NOMO-1 treated with DMSO at 0.1 percent for 48 hours (cell line): ENCODE data around the gene KRT81.
"Not testable (repeated sequence)": the region's sequence is repeated elsewhere in the genome, so short reads cannot be mapped to it uniquely, and the experiment has no call there.

Source experiments
- DNase-seq: peaks from one replicate; lab custom pipeline; 2025; ENCODE audit not compliant: unreplicated experiment; lab: John Stamatoyannopoulos, UW

The KRT81 gene

GRCh38 chr12:52255926-52256583 lies 35.3 kb downstream of the KRT81 start:
- DNase-seq: no peak

- DNase-seq: no peak
Observed at GRCh38 chr12:52254965-52255751, 36.2 kb downstream of the KRT81 start.

- DNase-seq: no peak
Observed at GRCh38 chr12:52254180-52254964, 37.0 kb downstream of the KRT81 start.

- no peak for DNase-seq
Observed at GRCh38 chr12:52253391-52254179, 37.7 kb downstream of the KRT81 start.

GRCh38 chr12:52252728-52253343 lies 38.5 kb downstream of the KRT81 start:
- DNase-seq: no peak

DNA sequence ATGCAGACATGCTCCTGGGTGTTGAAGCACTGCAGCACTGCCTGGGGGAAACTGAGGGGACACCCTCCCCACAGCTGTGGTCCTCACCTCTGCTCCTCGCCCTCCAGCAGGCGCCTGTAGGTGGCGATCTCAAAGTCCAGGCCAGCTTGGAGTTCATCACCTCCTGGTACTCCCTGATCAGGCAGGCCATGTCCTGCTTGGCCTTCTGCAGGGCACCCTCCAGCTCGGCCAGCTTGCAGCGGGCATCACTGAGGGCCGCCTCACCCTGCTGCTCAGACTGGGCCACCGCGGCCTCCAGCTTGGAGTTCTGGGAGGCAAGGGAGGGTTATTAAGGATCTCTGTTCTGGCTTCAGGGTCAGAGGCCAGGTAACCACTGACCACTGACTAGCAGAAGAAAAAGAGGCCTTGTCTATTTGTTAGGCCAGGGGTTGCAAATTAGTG lies 39.1 kb downstream of the KRT81 start:
- DNase-seq: not testable (repeated sequence)

- no peak for DNase-seq
Observed at GRCh38 chr12:52251367-52252051, 39.8 kb downstream of the KRT81 start.

- no peak for DNase-seq
Observed at GRCh38 chr12:52250048-52250990, 41.0 kb downstream of the KRT81 start.

GRCh38 chr12:52249511-52250047 lies 41.8 kb downstream of the KRT81 start:
- no peak for DNase-seq

DNA sequence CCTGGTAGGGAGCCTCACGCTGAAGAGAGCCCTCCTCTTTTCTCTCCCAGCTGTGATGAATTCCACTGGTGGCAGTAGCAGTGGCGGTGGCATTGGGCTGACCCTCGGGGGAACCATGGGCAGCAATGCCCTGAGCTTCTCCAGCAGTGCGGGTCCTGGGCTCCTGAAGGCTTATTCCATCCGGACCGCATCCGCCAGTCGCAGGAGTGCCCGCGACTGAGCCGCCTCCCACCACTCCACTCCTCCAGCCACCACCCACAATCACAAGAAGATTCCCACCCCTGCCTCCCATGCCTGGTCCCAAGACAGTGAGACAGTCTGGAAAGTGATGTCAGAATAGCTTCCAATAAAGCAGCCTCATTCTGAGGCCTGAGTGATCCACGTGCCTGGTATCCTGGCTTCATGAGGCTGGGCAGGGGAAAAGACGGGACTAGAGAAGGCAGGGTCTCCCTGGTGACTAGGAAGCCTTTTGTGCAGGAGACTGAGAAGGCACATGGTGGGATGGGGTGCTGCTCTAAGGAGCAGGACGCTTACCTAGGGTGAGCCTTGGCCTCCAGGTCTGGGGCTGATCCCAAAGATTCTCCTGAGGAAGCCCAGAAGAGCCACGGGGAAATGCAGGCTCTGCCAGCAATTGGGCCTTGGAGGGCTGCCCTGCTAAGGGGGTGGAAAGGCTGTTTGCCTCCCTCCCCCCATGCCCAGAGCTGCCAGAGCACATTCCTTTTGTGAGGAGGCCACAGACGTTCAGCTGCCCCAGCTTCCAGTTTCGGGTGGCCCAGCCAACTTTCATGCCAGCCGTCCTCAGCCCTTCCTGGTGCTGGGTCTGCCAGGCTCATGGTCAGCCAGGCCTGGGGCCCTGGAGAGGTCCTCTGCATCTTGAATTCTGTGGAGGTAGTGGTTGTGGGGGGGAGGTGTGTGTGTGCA lies 42.5 kb downstream of the KRT81 start:
- no peak for DNase-seq

GRCh38 chr12:52247622-52248540 lies 43.5 kb downstream of the KRT81 start:
- DNase-seq: no peak

- no peak for DNase-seq
Observed at GRCh38 chr12:52246720-52247621, 44.4 kb downstream of the KRT81 start.

GRCh38 chr12:52245962-52246569 lies 45.3 kb downstream of the KRT81 start:
- DNase-seq: no peak

- no peak for DNase-seq
Observed at GRCh38 chr12:52245259-52245961, 45.9 kb downstream of the KRT81 start.
